Erythroblast (primary cell): ENCODE results near the gene BAIAP3.

Source experiments
- GATA1 ChIP-seq: IDR thresholded peaks from 2 replicates; pipeline ENCODE4 v1.6.1; 2011; ENCODE audit warnings: low read depth, mild to moderate bottlenecking, control low read depth, low read length, moderate library complexity
- POLR2A ChIP-seq: IDR thresholded peaks from 2 replicates; pipeline ENCODE4 v1.6.1; 2011; ENCODE audit warnings: mild to moderate bottlenecking, low read length

- TF ChIP-seq POLR2A: peak; percentile 11
- TF ChIP-seq GATA1: no peak
Measured at GRCh38 chr16:1317479-1318267, 15.8 kb upstream of the BAIAP3 start.
